Measurements from ENCODE around the gene GDF9. TPM values are rescaled to one million over a fixed set of nuclear protein-coding genes. Genes with fewer than 3 reads are reported as not detected.

The GDF9 gene
- total and polyA plus RNA-seq, 10 donors: 0.17 to 0.59 (median 0.37) TPM; not detected in 3

- TF ChIP-seq POLR2A (IDR thresholded peaks at IDR 0.05): no peak
- TF ChIP-seq POLR2AphosphoS5 (IDR thresholded peaks at IDR 0.05): no peak
- TF ChIP-seq, protein P1, sequence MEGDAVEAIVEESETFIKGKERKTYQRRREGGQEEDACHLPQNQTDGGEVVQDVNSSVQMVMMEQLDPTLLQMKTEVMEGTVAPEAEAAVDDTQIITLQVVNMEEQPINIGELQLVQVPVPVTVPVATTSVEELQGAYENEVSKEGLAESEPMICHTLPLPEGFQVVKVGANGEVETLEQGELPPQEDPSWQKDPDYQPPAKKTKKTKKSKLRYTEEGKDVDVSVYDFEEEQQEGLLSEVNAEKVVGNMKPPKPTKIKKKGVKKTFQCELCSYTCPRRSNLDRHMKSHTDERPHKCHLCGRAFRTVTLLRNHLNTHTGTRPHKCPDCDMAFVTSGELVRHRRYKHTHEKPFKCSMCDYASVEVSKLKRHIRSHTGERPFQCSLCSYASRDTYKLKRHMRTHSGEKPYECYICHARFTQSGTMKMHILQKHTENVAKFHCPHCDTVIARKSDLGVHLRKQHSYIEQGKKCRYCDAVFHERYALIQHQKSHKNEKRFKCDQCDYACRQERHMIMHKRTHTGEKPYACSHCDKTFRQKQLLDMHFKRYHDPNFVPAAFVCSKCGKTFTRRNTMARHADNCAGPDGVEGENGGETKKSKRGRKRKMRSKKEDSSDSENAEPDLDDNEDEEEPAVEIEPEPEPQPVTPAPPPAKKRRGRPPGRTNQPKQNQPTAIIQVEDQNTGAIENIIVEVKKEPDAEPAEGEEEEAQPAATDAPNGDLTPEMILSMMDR (IDR thresholded peaks at IDR 0.05 in 8 of 11, conservative IDR thresholded peaks at IDR 0.05 in 3 of 11): no peak
- Histone ChIP-seq H3K36me3 (peaks cover 2 to 100% (median 72%) of the 10 kb centered on the region in 6 donors), H3K27me3 (replicated peaks in 1 of 7) (no peaks in the 10 kb centered on the region), H3K4me3 (no peak overlapping the region), H3K27ac (no peak overlapping the region), H3K9me3 (no peaks in the 10 kb centered on the region), H3K4me1 (no peaks in the 10 kb centered on the region)
- 83 to 87% (median 85%) methylated on average over 7 of the region's 7 CpGs for WGBS, 5 donors
- no peak for DNase-seq
- intact Hi-C loops (cut with DNase I; ENCODE audit: low total_unique reads): no loop called here
Measured at GRCh38 chr5:132896685-132897084, 30.4 kb upstream of the GDF9 start.

GRCh38 chr5:132895719-132896305 is 29.5 kb upstream of the GDF9 start:
- Histone ChIP-seq H3K4me3 (no peak overlapping the region), H3K27ac (no peak overlapping the region), H3K36me3 (peaks cover 2 to 100% (median 79%) of the 10 kb centered on the region in 6 donors), H3K4me1 (no peaks in the 10 kb centered on the region), H3K9me3 (no peaks in the 10 kb centered on the region), H3K27me3 (replicated peaks in 1 of 7) (no peaks in the 10 kb centered on the region)
- no peak for TF ChIP-seq POLR2A (IDR thresholded peaks at IDR 0.05)
- TF ChIP-seq, protein P1 (IDR thresholded peaks at IDR 0.05 in 8 of 11, conservative IDR thresholded peaks at IDR 0.05 in 3 of 11): no peak
- no peak for TF ChIP-seq POLR2AphosphoS5 (IDR thresholded peaks at IDR 0.05)
- no peak for DNase-seq
- intact Hi-C loops (cut with DNase I; ENCODE audit: low total_unique reads): no loop called here
- 89 to 94% (median 91%) methylated on average over 4 of the region's 4 CpGs for WGBS, 5 donors

DNA sequence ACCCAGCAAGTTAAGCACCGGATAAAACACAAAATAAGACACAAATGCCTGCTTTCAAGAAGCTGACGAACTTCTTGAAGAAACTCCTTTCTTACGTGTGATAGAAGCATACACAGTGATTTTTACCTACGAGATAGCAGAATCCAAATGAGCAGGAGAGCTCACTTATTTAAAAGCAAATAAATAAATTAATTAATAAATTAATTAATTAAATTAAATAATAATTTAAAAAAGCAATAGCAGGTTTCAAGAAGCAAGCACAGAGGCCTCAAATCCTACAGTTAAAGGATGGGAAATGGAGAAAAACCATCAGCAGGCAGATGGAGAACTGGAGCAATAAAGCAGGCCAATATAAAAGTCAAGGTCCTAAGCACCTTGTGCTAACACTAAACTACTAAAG is 24.5 kb upstream of the GDF9 start:
- no peak for TF ChIP-seq POLR2AphosphoS5 (IDR thresholded peaks at IDR 0.05)
- no peak for TF ChIP-seq POLR2A (IDR thresholded peaks at IDR 0.05)
- TF ChIP-seq, protein P1 (IDR thresholded peaks at IDR 0.05 in 8 of 11, conservative IDR thresholded peaks at IDR 0.05 in 3 of 11): no peak
- WGBS, 5 donors: 95 to 98% (median 96%) methylated on average over 4 of the region's 4 CpGs
- H3K27ac ChIP-seq: no peak overlapping the region
- no peaks in the 10 kb centered on the region for H3K9me3 ChIP-seq
- no peaks in the 10 kb centered on the region for H3K27me3 ChIP-seq (replicated peaks in 1 of 7)
- peaks cover 13 to 100% (median 91%) of the 10 kb centered on the region in 6 donors for H3K36me3 ChIP-seq
- no peak for DNase-seq
- no peak overlapping the region for H3K4me3 ChIP-seq
- H3K4me1 ChIP-seq: no peaks in the 10 kb centered on the region
- intact Hi-C loops (cut with DNase I; ENCODE audit: low total_unique reads): no loop called here

DNA sequence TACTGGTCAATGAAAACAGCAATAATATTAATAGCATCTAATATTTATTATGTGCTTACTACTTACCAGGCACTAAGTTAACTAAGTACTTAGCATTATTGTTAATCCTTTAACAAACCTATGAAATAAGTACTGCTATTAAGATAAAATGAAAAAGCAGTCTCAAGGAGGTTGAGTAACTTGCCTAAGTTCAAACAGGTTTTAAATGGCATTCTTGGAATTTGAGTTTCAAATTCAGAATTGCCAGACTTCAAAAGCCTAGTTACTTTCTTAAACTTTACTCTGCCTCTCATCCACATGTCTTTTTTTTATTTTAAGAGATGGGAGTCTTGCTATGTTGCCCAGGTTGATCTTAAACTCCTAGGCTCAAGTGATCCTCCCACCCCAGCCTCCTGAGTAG is 23.2 kb upstream of the GDF9 start:
- Histone ChIP-seq H3K27me3 (replicated peaks in 1 of 7) (no peaks in the 10 kb centered on the region), H3K9me3 (no peaks in the 10 kb centered on the region), H3K4me3 (no peak overlapping the region), H3K36me3 (peaks cover 13 to 100% (median 91%) of the 10 kb centered on the region in 6 donors), H3K27ac (no peak overlapping the region), H3K4me1 (no peaks in the 10 kb centered on the region)
- intact Hi-C loops (cut with DNase I; ENCODE audit: low total_unique reads): no loop called here
- TF ChIP-seq POLR2AphosphoS5 (IDR thresholded peaks at IDR 0.05) (no peak), POLR2A (IDR thresholded peaks at IDR 0.05) (no peak)
- TF ChIP-seq, protein P1 (IDR thresholded peaks at IDR 0.05 in 8 of 11, conservative IDR thresholded peaks at IDR 0.05 in 3 of 11): no peak
- no peak for DNase-seq
